Measurements from ENCODE around the gene FOXI2. TPM values are rescaled to one million over a fixed set of nuclear protein-coding genes. Genes with fewer than 3 reads are reported as not detected.

FOXI2 gene
- total RNA-seq, 2 experiments from 2014 or later: not detected

- H3K27ac ChIP-seq (ENCODE audit: low read depth, low read length, poor library complexity, severe bottlenecking): no peak overlapping the region
- ChIA-PET POLR2A (no interaction called here), CTCF (ENCODE audit: unreplicated experiment) (no interaction called here)
- H2AFZ ChIP-seq (ENCODE audit: low read length): no peak overlapping the region
- no peaks in the 10 kb centered on the region for H3K9me2 ChIP-seq (ENCODE audit: insufficient read depth, low read length)
- no peaks in the 10 kb centered on the region for H3K4me1 ChIP-seq (ENCODE audit: insufficient read depth, low read length, poor library complexity, severe bottlenecking)
- no peak for DNase-seq (ENCODE audit: low spot score)
- no peaks in the 10 kb centered on the region for H3K36me3 ChIP-seq (ENCODE audit: insufficient read depth, low read length)
- H3K4me2 ChIP-seq (ENCODE audit: low read length): no peak overlapping the region
- BruUV-seq (replicated peaks): no TSS peak
- no peaks in the 10 kb centered on the region for H4K20me1 ChIP-seq (ENCODE audit: insufficient read depth, low read length)
- intact Hi-C loops (cut with micrococcal nuclease; ENCODE audit: unreplicated experiment): no loop called here
- H3K79me2 ChIP-seq (ENCODE audit: insufficient read depth, low read depth, low read length): no peaks in the 10 kb centered on the region
- TF ChIP-seq CTCF (conservative IDR thresholded peaks at IDR 0.05; ENCODE audit: low read length) (no peak), EZH2phosphoT487 (IDR thresholded peaks at IDR 0.05; ENCODE audit: borderline replicate concordance, low read depth, low read length) (no peak)
- no peaks in the 10 kb centered on the region for H3K9me3 ChIP-seq (ENCODE audit: low read length)
- H3K4me3 ChIP-seq (ENCODE audit: low read depth, low read length, poor library complexity, severe bottlenecking): no peak overlapping the region
Observed at GRCh38 chr10:127737563-127738511, 852 bp downstream of the FOXI2 start.

- no peaks in the 10 kb centered on the region for H3K9me3 ChIP-seq (ENCODE audit: low read length)
- no peak overlapping the region for H2AFZ ChIP-seq (ENCODE audit: low read length)
- H3K36me3 ChIP-seq (ENCODE audit: insufficient read depth, low read length): no peaks in the 10 kb centered on the region
- no peak for DNase-seq (ENCODE audit: low spot score)
- POLR2A ChIA-PET: no interaction called here
- H3K4me1 ChIP-seq (ENCODE audit: insufficient read depth, low read length, poor library complexity, severe bottlenecking): no peaks in the 10 kb centered on the region
- no peak overlapping the region for H3K4me3 ChIP-seq (ENCODE audit: low read depth, low read length, poor library complexity, severe bottlenecking)
- H3K27ac ChIP-seq (ENCODE audit: low read depth, low read length, poor library complexity, severe bottlenecking): no peak overlapping the region
- H3K4me2 ChIP-seq (ENCODE audit: low read length): no peak overlapping the region
- intact Hi-C loops (cut with micrococcal nuclease; ENCODE audit: unreplicated experiment): no loop called here
- BruUV-seq (replicated peaks): no TSS peak
- no peaks in the 10 kb centered on the region for H3K79me2 ChIP-seq (ENCODE audit: insufficient read depth, low read depth, low read length)
- CTCF ChIA-PET (ENCODE audit: unreplicated experiment): no interaction called here
- TF ChIP-seq EZH2phosphoT487 (IDR thresholded peaks at IDR 0.05; ENCODE audit: borderline replicate concordance, low read depth, low read length) (no peak), CTCF (conservative IDR thresholded peaks at IDR 0.05; ENCODE audit: low read length) (no peak)
- no peaks in the 10 kb centered on the region for H3K9me2 ChIP-seq (ENCODE audit: insufficient read depth, low read length)
- no peaks in the 10 kb centered on the region for H4K20me1 ChIP-seq (ENCODE audit: insufficient read depth, low read length)
Observed at GRCh38 chr10:127738512-127739424, 1.8 kb downstream of the FOXI2 start.
